GM19438 (cell line): Measurements from ENCODE around the gene DPP6.
"Not testable (repeated sequence)": the region's sequence is repeated elsewhere in the genome, so short reads cannot be mapped to it uniquely, and the experiment has no call there.

Experiments
- ATAC-seq: cut with Tn5 transposase; IDR thresholded peaks from one replicate; pipeline ENCODE4 v1.9.1; 2021; ENCODE audit warnings: low read depth; ENCODE audit not compliant: unreplicated experiment

DPP6 gene

DNA sequence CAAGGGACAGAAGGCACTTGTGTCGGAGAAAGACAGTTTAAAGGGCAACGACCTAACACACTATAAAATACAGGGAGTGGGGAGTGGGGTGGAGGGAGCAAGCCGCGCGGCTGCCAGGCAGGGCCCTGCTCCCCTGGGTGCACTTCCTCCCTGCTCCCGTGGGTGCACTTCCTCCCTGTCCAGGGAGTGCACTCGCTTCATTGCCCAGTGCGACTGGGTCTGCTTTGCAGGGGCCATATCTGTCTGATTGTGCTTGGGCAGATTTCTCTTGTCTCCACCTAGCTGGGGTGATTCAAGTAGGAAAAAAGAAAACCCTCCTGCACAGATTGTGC is 94.5 kb downstream of the DPP6 start:
- ATAC-seq: not testable (repeated sequence)

DNA sequence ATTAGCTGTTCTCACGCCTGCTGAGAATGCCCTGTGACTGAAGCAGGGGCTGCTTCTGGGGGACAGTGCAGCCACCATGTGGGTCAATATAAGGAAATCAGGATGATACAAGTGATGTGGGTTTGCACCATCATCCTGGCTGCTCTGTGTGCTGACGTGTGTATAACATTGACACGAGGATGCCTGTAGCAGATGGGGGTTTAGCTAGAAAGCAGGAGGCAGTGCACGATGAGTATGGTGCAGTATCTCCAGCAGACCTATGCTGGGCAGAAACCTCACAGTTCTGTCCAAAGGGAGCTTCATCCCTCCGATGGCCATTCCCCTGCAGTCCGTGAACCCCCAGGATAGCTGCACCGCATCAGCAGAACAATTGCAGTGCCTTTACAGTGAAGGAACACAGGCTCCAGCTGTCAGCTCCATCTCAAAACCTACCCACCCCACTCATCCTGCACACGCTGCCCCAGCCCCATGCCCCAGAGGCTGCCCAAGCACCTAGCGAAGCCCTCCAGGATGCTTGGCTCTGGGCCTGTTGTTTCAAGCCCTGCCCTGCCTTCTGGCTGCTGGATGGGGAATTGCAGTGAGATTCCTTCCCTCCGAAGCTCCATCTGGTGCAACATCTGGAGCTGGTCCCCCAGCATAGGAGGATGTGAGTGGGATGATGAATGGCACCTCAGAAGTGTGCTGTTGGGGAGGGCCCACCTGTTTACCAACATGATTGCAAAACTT is 96.8 kb downstream of the DPP6 start:
- ATAC-seq: not testable (repeated sequence)

DNA sequence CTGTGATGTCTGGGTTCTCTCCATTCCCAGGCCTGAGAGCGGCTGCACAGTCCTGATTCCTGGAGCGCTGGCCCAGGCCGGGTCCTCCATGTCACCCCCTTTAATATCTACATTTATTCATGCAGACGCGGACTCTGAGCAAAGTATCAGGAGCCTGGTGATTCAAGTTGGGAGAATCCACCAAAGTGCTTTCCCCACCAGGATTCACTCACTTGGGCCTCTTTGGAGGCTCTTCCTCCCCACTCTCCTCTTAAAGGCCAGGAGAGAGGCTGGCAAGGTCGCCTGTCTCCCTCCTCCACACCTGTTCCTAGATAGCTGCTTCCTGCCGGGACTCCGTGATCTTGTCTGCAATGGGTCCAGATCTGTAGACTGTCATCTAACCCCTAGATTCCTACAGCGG is 98.5 kb downstream of the DPP6 start:
- not testable (repeated sequence) for ATAC-seq

DNA sequence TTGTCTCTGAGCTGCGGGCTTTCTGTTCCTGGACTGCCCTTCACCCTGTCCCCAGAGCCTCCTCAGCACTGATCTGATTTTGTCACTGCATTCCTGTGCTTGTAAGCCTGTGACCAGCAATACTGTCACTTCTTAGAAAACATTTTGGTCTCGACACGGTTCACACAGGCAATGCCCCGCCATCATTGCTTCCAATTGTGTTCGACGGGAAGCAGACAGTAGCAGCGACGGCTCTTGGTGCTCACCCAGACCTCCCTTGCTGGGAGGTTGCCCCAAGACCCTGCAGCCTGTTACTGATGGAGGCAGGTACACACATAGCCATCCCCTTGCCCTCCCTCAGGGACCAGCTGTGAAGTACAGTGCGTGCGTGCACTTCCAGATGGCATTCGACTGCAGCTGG is 99.1 kb downstream of the DPP6 start:
- not testable (repeated sequence) for ATAC-seq

DNA sequence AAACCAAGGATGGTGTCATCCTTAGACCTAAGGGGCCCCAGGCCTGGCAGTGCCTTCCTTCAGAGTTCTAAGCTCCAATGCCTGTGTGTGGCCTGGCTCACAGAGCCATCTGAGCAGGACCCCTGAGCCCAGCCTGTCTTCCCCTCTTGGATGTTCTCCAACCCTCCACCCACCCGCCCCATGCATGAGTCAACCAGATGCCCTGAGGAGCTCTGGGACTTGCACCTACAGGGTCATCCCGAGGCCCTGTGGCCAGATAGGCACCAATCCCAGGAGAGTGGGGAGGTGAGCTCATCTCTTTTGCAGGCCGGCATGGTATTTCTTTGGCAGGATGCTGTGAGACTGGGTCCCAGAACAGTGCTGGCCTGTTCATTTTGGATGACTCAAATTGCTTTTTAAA is 103.7 kb downstream of the DPP6 start:
- ATAC-seq: not testable (repeated sequence)

DNA sequence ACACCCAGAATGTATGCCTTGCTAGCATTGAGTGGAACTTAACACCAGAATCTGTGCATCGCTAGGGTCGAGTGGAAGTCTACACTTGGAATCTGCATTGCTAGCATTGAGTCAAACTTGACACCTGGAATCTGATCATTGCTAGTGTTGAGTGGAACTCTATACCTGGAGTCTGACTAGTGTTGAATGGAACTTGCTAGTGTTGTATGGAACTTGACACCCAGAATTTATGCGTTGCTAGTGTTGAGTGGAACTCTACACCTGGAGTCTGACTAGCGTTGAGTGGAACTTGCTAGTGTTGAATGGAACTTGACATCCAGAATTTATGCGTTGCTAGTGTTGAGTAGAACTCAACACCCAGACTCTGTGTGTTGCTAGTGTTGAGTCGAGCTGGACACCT is 110.7 kb downstream of the DPP6 start:
- ATAC-seq: not testable (repeated sequence)

DNA sequence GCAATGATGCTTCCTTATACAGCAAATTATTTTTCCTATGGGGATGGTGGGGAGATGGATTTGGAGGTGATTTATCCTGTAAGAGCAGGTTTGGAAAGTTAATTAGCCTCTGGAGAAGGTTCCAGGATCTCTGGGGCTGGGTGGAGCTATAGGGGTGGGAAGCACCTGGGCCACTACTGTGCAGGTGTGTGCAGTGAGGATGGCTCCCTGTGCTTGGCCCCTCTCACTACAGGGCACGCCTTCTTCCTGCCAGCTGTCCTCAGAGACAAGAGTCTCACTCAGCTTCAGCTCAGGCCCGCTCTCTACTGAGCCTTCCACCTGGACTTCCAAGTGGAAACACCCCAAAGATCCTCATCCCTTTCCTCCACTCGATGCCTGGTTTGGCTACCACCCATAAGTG is 111.4 kb downstream of the DPP6 start:
- not testable (repeated sequence) for ATAC-seq

DNA sequence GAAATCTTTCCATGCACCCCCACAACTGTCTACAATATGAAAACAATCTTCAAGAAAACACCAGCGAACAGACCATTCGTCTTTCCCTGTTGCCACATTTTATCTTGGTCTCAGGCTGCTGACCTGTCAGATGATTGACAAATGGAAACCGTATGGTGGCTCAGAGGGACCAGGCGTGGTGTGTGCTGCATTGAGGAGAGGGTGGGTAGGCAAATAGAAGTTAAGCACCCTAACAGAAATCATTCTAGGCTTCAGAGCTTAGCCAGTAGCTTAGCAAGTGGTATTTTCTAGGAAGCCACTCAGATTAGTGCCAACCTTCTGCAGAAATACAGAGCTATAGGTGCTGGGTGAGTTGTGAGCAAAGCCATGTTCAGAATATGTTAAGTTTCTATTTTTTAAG is 114.9 kb downstream of the DPP6 start:
- ATAC-seq: no peak

DNA sequence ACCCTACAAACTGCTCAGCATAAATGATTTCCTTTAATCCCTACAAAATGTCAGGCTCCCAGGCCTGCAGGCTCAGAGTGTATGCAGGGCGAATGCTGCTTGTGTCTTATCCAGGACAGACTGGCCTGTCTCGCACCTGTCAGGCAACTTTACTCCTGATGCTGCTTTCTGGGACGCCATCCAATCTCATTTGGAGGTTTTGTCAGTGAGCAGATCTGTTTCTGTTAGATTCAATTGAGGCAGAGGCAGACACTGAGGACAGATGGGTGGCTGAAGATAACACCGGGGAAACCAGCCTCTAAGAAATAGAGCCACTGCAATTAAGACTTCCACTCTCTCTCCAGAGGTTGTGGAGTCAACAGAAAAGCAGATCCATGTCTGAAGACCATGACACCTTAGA is 115.6 kb downstream of the DPP6 start:
- no peak for ATAC-seq

DNA sequence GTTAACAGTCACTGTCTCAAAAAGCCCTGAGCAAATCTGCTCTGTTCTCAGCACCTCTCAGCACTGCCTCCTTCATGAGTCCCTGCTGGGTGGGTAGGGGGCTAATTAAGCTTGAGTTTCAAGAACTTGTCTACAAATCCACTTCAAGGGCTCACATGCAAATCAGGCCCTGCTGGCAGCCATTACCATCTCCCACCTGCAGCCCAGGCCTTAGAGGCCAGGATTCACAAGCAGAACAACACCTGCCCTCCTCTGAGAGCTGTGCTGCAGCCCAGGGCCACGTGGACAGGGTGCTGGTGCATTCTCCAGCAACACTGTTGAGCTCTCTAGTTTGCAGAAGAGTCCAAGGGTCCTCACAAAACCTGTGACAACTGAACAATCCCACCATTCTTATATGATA is 119.2 kb downstream of the DPP6 start:
- no peak for ATAC-seq

DNA sequence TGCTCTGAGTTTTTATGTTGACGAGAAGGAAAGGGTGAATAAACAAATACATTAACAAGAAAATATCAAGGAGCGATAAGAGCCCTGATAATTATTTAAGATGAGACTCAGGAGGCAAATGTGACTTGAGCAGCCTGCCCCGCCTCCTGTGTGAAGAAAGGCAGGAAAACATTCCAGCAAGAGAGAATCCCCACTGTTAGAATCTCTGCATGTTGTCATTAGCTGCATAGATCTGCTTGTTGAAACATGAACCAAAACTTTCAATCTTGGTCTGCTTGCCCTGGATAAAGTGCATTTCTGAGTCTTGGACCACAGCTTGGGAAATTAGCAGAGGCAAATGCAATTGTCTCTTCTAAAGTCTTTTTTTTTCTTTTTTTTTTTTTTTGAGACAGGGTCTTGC is 120.0 kb downstream of the DPP6 start:
- ATAC-seq: no peak

DNA sequence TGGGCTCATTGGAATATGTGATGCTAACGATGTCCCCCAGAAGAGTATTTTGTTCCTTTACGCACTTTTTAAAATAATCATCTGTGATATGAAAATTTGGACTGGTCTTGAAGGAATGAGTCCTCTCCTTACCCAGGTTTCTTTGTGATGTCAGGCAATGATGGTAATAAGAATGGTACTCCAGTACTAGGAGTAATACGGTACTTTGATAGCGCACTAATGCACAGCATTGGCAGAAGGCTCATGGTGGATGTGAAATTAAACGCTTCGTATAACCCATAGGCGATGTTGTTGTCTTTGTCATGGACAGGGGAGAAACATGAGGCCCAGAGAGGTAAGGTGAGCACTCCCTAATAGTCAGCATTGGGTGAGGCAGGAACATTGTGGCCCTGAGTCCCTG is 125.4 kb downstream of the DPP6 start:
- ATAC-seq: no peak

DNA sequence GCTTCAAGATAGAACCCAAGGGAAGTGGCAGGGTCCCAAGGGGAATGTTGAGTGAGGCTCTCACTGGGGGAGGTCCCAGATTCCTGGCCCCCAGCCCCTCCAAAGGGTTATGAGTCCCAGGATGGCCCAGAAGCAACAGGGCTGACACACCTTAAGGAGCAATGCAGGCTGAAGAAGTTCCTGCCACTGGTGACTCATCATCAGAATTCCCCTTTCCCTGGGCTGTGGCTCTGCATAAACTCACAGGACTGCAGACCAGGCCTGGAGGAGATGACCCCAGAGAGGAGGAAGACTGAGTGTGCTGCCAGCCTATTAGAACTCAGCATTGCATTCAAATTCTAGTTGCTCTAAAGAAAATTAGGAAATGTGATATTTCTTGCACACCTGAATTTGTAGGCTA is 126.7 kb downstream of the DPP6 start:
- no peak for ATAC-seq

DNA sequence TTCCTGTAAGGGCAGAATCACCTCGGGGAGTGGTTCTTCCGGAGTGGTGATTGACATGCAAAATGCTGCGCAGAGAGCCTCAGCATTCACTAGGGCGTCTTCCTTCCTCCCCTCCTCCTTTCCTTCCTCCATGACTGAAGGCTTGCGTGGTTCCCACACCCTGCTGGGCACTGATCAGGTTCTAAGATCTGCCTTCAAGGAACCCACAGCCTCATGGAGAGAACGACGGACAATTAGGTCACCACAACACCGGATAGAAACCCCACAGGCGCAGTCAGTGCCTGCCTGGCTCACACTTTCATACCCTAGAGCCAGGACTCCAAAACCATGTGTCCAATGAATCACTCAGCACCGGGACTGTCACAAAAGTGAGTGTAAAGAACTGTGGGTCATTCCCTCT is 131.3 kb downstream of the DPP6 start:
- no peak for ATAC-seq

DNA sequence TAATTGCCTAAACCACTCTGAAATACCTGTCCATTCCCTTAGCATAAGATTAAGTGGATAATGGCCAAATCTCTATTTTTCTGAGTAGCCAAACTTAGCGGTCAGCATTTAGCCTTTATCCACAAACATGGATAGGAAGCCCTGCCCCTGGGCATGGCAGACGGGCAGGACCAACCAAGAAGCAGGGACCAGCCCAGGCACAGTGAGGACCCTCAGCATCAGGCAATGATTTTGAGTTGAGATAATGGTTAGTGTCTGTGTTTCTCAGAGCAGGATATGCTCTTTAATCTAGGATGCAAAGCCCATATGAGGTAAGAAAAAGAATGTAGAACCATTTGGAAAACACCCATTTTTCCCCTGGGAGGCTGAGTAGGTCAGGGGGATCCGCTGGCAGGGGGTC is 131.7 kb downstream of the DPP6 start:
- no peak for ATAC-seq

DNA sequence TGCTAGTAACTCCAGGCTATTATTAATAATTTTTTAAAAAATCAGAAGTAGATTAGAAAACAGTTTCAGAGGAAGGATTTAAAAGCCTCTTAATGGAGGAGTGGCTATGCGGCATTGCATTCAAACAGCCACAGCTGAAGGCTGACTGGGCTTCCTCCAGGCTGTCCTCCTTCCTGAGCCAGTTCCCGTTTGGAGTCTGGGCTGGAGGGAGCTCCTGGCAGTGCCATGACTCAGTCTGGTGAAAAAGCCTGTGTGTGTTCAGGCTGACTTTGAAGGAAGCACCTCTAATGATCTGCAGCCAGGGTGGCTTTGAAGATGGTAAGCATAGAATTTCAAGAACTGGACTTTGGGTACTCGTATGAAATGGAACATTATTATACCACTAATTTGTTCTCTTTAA is 134.6 kb downstream of the DPP6 start:
- no peak for ATAC-seq

DNA sequence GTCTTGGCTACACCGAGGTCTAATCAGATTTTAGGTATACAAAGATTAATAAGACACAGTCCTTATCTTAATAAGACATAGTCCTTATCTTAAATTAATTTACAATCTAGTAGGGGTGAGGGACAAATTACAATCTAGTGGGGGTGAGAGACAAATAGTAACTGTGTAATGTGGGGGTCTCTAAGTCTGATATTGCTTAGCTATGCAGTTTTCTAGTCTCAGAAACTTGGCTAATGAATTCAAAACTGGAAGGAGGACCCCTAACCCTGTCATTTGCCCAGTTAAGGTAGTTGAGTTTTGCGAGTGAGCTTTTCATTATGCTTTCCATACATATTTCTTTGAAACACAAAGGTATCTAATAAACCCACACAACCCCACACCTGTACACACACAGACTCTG is 136.1 kb downstream of the DPP6 start:
- ATAC-seq: no peak

DNA sequence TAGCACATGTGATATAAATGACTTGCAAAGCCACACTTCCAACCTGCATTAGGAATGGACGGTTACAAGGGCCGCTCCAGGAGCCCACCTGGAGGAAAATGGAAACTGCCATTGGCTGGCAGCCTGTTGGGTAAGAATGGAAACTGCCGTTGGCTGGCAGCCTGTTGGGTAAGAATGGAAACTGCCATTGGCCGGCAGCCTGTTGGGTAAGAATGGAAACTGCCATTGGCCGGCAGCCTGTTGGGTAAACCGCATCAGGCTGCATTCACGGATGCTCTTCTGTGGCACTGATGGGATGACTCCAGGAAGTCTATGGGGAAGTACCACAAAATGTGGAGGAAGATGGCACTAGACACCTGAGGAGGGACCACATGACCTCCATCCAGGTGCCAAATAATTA is 143.1 kb downstream of the DPP6 start:
- no peak for ATAC-seq

DNA sequence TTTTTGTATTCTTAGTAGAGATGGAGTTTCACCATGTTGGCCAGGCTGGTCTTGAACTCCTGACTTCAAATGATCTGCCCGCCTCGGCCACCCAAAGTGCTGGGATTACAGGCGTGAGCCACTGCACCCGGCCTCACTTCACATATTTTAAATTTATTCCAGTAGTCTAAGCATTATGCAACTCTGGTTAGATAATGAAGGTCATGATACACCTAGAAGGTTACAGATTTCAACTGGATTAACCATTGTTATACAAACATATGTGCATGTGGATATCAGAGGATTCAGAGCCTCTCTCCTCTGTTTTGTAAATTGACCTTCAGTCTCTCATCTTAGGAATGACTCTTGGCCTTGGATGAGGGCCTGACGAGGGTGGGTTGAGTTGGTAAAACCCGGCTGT is 146.3 kb downstream of the DPP6 start:
- no peak for ATAC-seq

DNA sequence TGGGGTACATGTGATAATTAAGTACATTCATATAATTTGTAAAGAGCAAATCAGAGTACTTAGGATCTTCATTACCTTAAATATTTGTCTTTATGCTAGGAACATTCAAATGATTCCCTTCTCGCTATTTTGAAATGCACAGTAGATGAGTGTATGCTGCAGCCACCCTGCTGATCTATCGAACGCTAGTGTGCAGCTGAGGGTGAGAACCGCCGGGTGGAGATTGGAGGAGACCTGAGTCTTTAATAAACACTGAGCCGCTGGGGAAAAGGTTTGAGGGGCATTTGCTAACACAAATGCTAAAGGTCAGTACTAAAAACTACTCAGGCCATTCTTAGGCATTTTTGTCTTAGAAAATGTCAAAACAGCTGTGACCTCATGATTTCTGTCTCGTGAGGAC is 148.0 kb downstream of the DPP6 start:
- ATAC-seq: no peak

DNA sequence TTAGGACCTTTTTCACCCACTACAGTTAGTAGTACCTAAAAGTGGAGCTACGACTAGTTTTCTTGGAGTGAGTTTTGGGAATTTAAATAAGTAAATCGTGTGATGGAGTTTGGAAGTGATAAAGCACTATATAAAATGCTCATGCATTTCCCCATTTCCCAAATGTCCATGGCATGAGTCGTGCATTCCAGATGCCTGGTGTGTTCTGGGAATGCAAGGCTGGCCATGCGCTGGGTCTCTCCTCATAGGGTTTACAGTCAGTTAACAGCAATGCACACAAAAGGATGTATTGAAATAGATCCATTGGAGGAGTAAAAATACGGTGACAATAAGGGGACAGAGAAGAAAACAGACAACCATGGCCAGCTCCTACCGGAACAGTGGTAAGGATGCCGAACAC is 149.8 kb downstream of the DPP6 start:
- no peak for ATAC-seq

DNA sequence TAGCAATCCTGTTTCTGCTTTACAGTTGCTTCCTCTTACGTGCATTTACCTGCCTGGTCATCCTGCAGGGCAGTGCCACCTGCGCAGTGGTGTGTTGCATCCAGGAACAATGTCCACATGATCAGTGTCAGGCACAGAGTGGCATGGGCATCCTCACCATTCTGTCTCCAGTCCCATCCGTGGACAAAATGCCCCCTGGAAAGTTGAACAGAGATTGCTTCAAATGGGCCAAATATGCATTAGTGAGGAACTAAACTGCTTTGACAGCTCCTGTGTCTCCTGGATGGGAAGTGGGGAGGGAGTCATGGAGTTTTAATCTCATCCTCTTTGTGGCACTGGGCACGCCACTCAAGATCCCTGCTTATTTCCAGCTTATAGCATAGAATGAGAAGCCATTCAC is 151.8 kb downstream of the DPP6 start:
- ATAC-seq: no peak

DNA sequence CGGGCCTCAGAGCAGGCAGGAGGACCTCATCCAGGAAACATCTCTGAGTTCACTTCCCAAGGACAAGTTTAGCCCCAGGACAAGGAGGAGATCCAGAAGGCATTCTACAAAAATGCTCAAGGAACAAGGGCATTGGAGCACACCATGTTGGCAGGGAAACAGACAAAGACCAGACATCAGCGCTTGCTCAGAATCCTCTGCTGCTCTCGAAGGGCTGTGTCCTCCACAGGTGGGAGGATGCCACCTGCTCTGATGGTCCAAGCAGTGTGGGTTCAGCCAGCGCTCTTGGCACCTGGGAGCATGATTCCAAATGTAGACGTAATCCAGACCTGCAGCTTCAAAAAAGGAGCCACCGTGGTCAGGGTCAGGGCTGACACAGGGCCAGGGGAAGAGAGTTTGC is 160.7 kb downstream of the DPP6 start:
- no peak for ATAC-seq
